ENCODE results near the gene HOMER1. TPM values are rescaled to one million over a fixed set of nuclear protein-coding genes. Genes with fewer than 3 reads are reported as not detected.

HOMER1 gene
- total and polyA plus RNA-seq, 2 of the 13 experiments (the other 11 are each of a cell fraction or from before 2014, with no cell fraction given), result 5.3 to 24.8 TPM

- TF ChIP-seq ZNF121 (CRISPR knock-in tag; IDR thresholded peaks at IDR 0.05), result no peak
Observed at GRCh38 chr5:79529110-79529509, 15.2 kb upstream of the HOMER1 start (continued).

GRCh38 chr5:79527431-79527830 is 13.5 kb upstream of the HOMER1 start:
- FAIRE-seq (no peak), ATAC-seq (no peak), DNase-seq (ENCODE audit: low spot score) (no peak)
- H3K27me3 ChIP-seq (ENCODE audit: control insufficient read depth in 1 of 2, insufficient read depth in 2 of 2, low read length in 2 of 2), result no peaks in the 10 kb centered on the region
- no peak overlapping the region for H2AFZ ChIP-seq (ENCODE audit: low read length)
- intact Hi-C loops (cut with micrococcal nuclease; ENCODE audit: unreplicated experiment), result no loop called here
- no peak overlapping the region for H3K27ac ChIP-seq (ENCODE audit: extremely low read length, insufficient read depth, low read length)
- no peak overlapping the region for H3K4me2 ChIP-seq (ENCODE audit: low read depth, low read length)
- WGBS (ENCODE audit: low lambda C conversion rate), result 89% methylated on average over 1 of the region's 1 CpG
- H3K9me3 ChIP-seq (ENCODE audit: low read length), result peaks cover 15% of the 10 kb centered on the region
- in situ Hi-C loops (cut with HindIII; ENCODE audit: extremely low pct_ligation_motif_present, low pct_unique_long_range_greater_than_20kb), result no loop called here
- H3K36me3 ChIP-seq (replicated peaks in 1 of 2; ENCODE audit: control insufficient read depth in 1 of 2, insufficient read depth in 2 of 2, low read length in 2 of 2), result no peaks in the 10 kb centered on the region
- no peak overlapping the region for H3K4me3 ChIP-seq (replicated peaks in 1 of 3; ENCODE audit: insufficient read depth in 1 of 3, low read depth in 2 of 3, low read length in 3 of 3)
- CTCF ChIA-PET (ENCODE audit: low intra/inter-chr PET ratio, low total read pairs), result no interaction called here
- H3K79me2 ChIP-seq (ENCODE audit: insufficient read depth, low read length), result no peaks in the 10 kb centered on the region
- BruUV-seq (replicated peaks), result no TSS peak
- H3K9ac ChIP-seq (ENCODE audit: insufficient read depth, low read depth, low read length), result no peak overlapping the region
- POLR2A ChIA-PET, result interaction anchor here (2.0 kb wide), 1 partner anchor 13 kb away, joined by 10 read pairs; the partner anchor contains the start of gene HOMER1
- no peaks in the 10 kb centered on the region for H3K4me1 ChIP-seq (ENCODE audit: insufficient read depth, low read length)
- H4K20me1 ChIP-seq (ENCODE audit: insufficient read depth, low read length), result no peaks in the 10 kb centered on the region
- TF ChIP-seq CBX1 (IDR thresholded peaks at IDR 0.05; ENCODE audit: low read depth) (no peak), PHF20 (CRISPR knock-in tag; IDR thresholded peaks at IDR 0.05) (no peak), ZNF318 (CRISPR knock-in tag; IDR thresholded peaks at IDR 0.05) (no peak), NFKBIZ (CRISPR knock-in tag; IDR thresholded peaks at IDR 0.05) (no peak), GPBP1L1 (CRISPR knock-in tag; IDR thresholded peaks at IDR 0.05) (no peak), GTF3A (CRISPR knock-in tag; conservative IDR thresholded peaks at IDR 0.05) (no peak), FLYWCH1 (CRISPR knock-in tag; IDR thresholded peaks at IDR 0.05) (no peak), KAT7 (CRISPR knock-in tag; IDR thresholded peaks at IDR 0.05; ENCODE audit: borderline replicate concordance) (no peak), NR2C2 (CRISPR knock-in tag; IDR thresholded peaks at IDR 0.05; ENCODE audit: borderline replicate concordance) (no peak), MZF1 (CRISPR knock-in tag; IDR thresholded peaks at IDR 0.05; ENCODE audit: borderline replicate concordance) (no peak), KMT2B (CRISPR knock-in tag; IDR thresholded peaks at IDR 0.05) (no peak), DR1 (CRISPR knock-in tag; IDR thresholded peaks at IDR 0.05) (no peak), KAT2B (IDR thresholded peaks at IDR 0.05; ENCODE audit: borderline replicate concordance, low read depth, low read length) (no peak), ZNF737 (CRISPR knock-in tag; IDR thresholded peaks at IDR 0.05; ENCODE audit: borderline replicate concordance) (no peak), ZNF251 (CRISPR knock-in tag; IDR thresholded peaks at IDR 0.05) (no peak), XBP1 (CRISPR knock-in tag; IDR thresholded peaks at IDR 0.05) (no peak)
